ENCODE data around the gene IKBKE. TPM values are rescaled to one million over a fixed set of nuclear protein-coding genes. Genes with fewer than 3 reads are reported as not detected.

Gene IKBKE
- total RNA-seq, 1 experiment from 2014 or later: 6.6 TPM

GRCh38 chr1:206457408-206458120, 12.7 kb upstream of the IKBKE start:
- no peaks in the 10 kb centered on the region for H3K9me3 Mint-ChIP-seq
- H2BK5ac ChIP-seq (ENCODE audit: insufficient read length, low read length): no peak overlapping the region
- H3K4me3 Mint-ChIP-seq: no peak overlapping the region
- no peak for TF ChIP-seq CTCF (conservative IDR thresholded peaks at IDR 0.05)
- no peak overlapping the region for H3K27ac ChIP-seq (ENCODE audit: insufficient read length, low read depth, low read length)
- no peaks in the 10 kb centered on the region for H3K79me2 ChIP-seq (ENCODE audit: insufficient read depth, low read length)
- H2BK12ac ChIP-seq (ENCODE audit: insufficient read length, low read depth, low read length): no peak overlapping the region
- peaks cover 6 to 31% (median 16%) of the 10 kb centered on the region in 3 experiments; a peak in 6 of 7 replicates for H3K36me3 Mint-ChIP-seq (ENCODE audit: insufficient read depth in 1 of 3, low read depth in 3 of 3)
- no peak overlapping the region for H3K4ac ChIP-seq (ENCODE audit: low read depth, low read length)
- H3K27me3 Mint-ChIP-seq (ENCODE audit: low read depth): no peaks in the 10 kb centered on the region
- DNase-seq: no peak
- H4K8ac ChIP-seq (replicated peaks; ENCODE audit: insufficient read length, low read depth, low read length): no peak overlapping the region
- no peaks in the 10 kb centered on the region for H3K23me2 ChIP-seq (ENCODE audit: insufficient read length, low read depth, low read length, poor library complexity, severe bottlenecking)
- H2BK15ac ChIP-seq (ENCODE audit: low read depth, low read length): no peak overlapping the region
- no peaks in the 10 kb centered on the region for H4K20me1 ChIP-seq (ENCODE audit: control insufficient read depth, insufficient read depth, insufficient read length)
- no peak overlapping the region for H3K9ac ChIP-seq (ENCODE audit: extremely low read depth, insufficient read length, low read length)
- no peak overlapping the region for H2AK5ac ChIP-seq (ENCODE audit: insufficient read length, low read length)
- H3K56ac ChIP-seq (ENCODE audit: insufficient read length, low read depth, low read length): no peak overlapping the region
- H3T11ph ChIP-seq (ENCODE audit: low read length): no peak overlapping the region
- no peak overlapping the region for H2BK20ac ChIP-seq (ENCODE audit: low read depth, low read length, poor library complexity, severe bottlenecking)
- no peak overlapping the region for H3K18ac ChIP-seq (ENCODE audit: insufficient read length, low read depth, low read length)
- H3K14ac ChIP-seq (ENCODE audit: insufficient read depth, low read length): no peak overlapping the region
- H2AFZ ChIP-seq (ENCODE audit: low read length): no peak overlapping the region
- no peaks in the 10 kb centered on the region for H3K79me1 ChIP-seq (ENCODE audit: insufficient read depth, low read depth, low read length, poor library complexity, severe bottlenecking)
- no peak overlapping the region for H4K5ac ChIP-seq (ENCODE audit: insufficient read length, low read depth, low read length)
- no CpG with 5 or more reads among the region's 6 CpGs for WGBS (ENCODE audit: extremely low coverage, insufficient read length, low lambda C conversion rate)
- peaks cover 8 to 30% of the 10 kb centered on the region in 2 experiments for H3K4me1 Mint-ChIP-seq
- H3K27ac Mint-ChIP-seq: no peak overlapping the region
- H3K4me1 ChIP-seq (ENCODE audit: insufficient read depth, low read length): no peaks in the 10 kb centered on the region
- no peaks in the 10 kb centered on the region for H3K27me3 ChIP-seq (ENCODE audit: insufficient read depth, low read length)
- H3K23ac ChIP-seq (ENCODE audit: insufficient read length, low read depth, low read length): no peak overlapping the region
- H4K91ac ChIP-seq (ENCODE audit: insufficient read length, low read depth, low read length): no peak overlapping the region
- no peak overlapping the region for H3K4me2 ChIP-seq (ENCODE audit: insufficient read depth, insufficient read length, low read length)
- no peaks in the 10 kb centered on the region for H3K9me3 ChIP-seq (ENCODE audit: control insufficient read depth, low read depth, low read length)
- H2BK120ac ChIP-seq (ENCODE audit: low read depth, low read length, poor library complexity, severe bottlenecking): no peak overlapping the region

All from H9 (cell line).